ENCODE measurements around the gene VMP1. TPM values are rescaled to one million over a fixed set of nuclear protein-coding genes. Genes with fewer than 3 reads are reported as not detected.
"Not testable (repeated sequence)": the region's sequence is repeated elsewhere in the genome, so short reads cannot be mapped to it uniquely, and the experiment has no call there.

The VMP1 gene
- total RNA-seq, 2 donors from 2014 or later, result 309 to 488 TPM

DNA sequence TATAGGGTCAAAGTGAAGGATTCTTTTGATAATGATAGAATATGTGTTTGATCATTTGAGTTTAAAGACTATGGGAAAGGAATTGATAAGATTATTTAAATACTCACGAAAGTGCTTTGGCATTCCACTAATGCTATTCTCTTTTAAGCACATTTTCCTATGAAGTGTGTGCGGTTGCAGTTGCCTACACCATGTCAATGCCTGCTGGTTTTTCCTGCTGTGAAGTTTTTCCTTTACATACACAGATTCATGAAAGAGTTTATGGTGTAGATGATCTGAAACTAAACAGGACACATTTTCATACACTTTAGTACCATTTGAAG lies 78.7 kb downstream of the VMP1 start:
- Mint-ChIP-seq H3K27me3 (no peaks in the 10 kb centered on the region), H3K4me1 (peaks cover 26% of the 10 kb centered on the region), H3K27ac (peak overlapping the region; percentile 99), H3K4me3 (peak overlapping the region; percentile 86), H3K9me3 (no peaks in the 10 kb centered on the region), H3K36me3 (ENCODE audit: low read depth) (peaks cover 68% of the 10 kb centered on the region)
- ATAC-seq (replicated peaks), result no peak

DNA sequence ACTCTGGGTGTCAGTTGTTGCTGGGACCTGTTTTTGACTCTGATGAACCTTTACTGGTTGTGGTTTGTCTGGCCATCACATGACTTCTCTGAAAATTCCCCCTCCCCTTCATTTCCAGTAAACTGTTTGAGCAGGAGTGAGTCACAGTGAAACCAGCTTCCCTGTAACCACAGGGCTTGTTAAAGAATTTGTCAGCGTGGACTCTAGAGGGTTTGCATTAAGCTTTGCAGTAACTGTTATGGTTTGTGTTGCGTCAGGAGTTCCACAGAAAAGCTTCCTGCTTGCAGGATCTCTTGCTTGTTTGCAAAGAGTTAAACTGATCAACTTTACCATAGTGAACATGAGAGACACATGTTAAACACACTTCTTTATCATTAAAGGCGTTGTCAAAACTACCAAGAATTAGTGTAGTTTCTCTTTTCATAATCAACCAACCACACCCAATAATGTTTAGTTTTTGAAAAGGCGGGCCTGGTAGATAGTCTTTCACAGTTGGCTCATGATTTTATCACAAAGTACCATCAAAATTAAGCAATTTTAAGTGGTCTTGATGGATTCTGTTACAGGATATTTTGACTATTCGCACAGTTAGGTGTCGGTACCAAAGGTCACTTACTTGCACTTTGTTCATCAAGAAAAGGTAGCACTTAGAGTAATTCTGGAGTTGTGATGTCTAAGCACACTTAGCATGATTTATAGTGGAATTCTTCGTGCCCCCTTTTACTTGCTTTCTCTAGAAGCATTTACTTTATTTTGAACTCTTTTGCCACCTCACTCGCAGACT lies 79.3 kb downstream of the VMP1 start:
- Mint-ChIP-seq H3K4me3 (peak overlapping the region; percentile 86), H3K27me3 (no peaks in the 10 kb centered on the region), H3K9me3 (no peaks in the 10 kb centered on the region), H3K4me1 (peaks cover 26% of the 10 kb centered on the region), H3K36me3 (ENCODE audit: low read depth) (peaks cover 71% of the 10 kb centered on the region), H3K27ac (peak overlapping the region; percentile 99)
- peak; percentile 81 for ATAC-seq (replicated peaks)

DNA sequence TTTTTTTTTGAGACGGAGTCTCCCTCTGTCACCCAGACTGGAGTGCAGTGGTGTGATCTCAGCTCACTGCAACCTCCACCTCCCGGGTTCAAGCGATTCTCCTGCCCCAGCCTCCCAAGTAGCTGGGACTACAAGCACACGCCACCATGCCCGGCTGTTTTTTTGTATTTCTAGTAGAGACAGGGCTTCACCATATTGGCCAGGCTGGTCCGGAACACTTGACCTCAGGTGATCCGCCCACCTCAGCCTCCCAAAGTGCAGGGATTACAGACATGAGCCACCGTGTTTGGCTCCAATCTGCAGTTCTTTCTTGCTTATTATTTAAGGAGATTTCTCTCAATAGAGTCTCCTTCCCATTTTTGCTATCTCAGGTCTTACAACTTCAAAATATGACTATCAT lies 82.4 kb downstream of the VMP1 start:
- H3K4me3 Mint-ChIP-seq, result peak overlapping the region; percentile 86

DNA sequence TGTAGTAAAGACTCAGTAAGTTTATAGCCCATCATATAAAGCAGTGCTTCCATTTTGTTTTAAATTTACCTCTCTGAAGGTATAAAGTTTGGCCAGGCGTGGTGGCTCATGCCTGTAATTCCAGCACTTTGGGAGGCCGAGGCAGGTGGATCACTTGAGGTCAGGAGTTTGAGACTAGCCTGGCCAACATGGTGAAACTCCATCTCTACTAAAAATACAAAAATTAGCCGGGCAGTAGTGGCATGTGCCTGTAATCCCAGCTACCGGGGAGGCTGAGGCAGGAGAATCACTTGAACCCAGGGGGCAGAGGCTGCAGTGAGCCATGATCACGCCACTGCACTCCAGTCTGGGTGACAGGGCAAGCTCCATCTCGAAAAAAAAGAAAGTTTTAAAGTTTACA lies 83.0 kb downstream of the VMP1 start:
- Mint-ChIP-seq H3K36me3 (ENCODE audit: low read depth) (peaks cover 76% of the 10 kb centered on the region), H3K27ac (peak overlapping the region; percentile 99)

More for the DNA sequence above, 82.4 kb downstream of the VMP1 start:
- Mint-ChIP-seq H3K36me3 (ENCODE audit: low read depth) (peaks cover 70% of the 10 kb centered on the region), H3K27ac (peak overlapping the region; percentile 99)
- ATAC-seq (replicated peaks); H3K27me3 Mint-ChIP-seq; H3K9me3 Mint-ChIP-seq; H3K4me1 Mint-ChIP-seq: not testable (repeated sequence)

DNA sequence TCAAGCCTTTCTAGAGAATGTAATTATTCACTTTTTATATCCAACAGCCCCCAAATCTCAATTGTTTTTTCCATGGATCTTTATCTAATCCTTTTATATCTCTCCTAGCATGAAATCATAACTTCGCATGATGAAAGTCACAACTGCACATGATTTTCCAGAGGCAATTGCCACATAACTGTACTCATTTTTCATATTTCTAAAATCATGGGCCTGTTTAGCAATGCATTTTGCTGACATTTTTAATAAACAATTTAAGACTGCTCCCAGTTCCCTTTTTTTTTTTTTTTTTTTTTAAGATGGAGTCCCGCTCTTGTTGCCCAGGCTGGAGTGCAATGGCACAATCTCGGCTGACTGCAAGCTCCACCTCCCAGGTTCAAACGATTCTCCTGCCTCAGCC lies 83.5 kb downstream of the VMP1 start:
- no peaks in the 10 kb centered on the region for H3K9me3 Mint-ChIP-seq
- H3K4me3 Mint-ChIP-seq, result peak overlapping the region; percentile 86
- H3K27ac Mint-ChIP-seq, result peak overlapping the region; percentile 99
- no peaks in the 10 kb centered on the region for H3K27me3 Mint-ChIP-seq
- peaks cover 81% of the 10 kb centered on the region for H3K36me3 Mint-ChIP-seq (ENCODE audit: low read depth)
- H3K4me1 Mint-ChIP-seq, result peaks cover 10% of the 10 kb centered on the region
- ATAC-seq (replicated peaks), result no peak

More for the DNA sequence above, 83.0 kb downstream of the VMP1 start:
- H3K9me3 Mint-ChIP-seq; ATAC-seq (replicated peaks); H3K27me3 Mint-ChIP-seq; H3K4me1 Mint-ChIP-seq: not testable (repeated sequence)
- peak overlapping the region; percentile 86 for H3K4me3 Mint-ChIP-seq

DNA sequence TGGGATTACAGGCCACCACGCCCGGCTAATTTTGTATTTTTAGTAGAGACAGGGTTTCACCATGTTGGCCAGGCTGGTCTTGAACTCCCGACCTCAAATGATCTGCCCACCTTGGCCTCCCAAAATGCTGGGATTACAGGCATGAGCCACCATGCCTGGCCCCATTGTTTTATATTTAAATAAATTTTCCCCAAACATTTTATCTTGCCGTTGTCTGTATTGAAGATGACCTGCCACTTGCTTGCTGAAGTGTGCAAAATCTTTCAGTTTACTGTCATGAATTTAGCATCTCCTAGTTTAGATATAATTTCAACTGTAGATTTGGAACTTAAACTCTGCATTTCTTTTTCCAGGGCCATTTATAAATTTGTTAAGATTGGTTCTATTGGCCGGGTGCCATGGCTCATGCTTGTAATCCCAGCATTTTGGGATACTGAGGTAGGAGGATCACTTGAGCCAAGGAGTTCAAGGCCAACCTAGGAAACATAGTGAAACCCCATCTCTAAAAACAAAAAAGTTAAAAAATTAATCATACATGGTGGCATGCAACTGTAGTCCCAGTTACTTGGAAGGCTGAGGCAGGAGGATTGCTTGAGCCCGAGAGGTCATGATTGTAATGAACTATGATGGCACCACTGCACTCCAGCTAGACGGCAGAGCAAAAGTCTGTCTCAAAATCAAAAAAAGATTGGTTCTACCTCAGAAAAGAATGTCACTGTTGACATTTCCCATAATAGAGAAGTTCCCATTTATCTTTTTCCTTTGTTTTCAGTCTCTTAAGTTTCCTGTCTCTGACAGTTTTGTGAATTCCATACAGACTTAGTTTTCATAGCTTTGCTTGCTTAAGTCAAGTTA lies 84.4 kb downstream of the VMP1 start:
- Mint-ChIP-seq H3K36me3 (ENCODE audit: low read depth) (peaks cover 81% of the 10 kb centered on the region), H3K4me1 (peaks cover 5% of the 10 kb centered on the region), H3K9me3 (no peaks in the 10 kb centered on the region), H3K4me3 (peak overlapping the region; percentile 9), H3K27me3 (no peaks in the 10 kb centered on the region), H3K27ac (peak overlapping the region; percentile 26)
- no peak for ATAC-seq (replicated peaks)

DNA sequence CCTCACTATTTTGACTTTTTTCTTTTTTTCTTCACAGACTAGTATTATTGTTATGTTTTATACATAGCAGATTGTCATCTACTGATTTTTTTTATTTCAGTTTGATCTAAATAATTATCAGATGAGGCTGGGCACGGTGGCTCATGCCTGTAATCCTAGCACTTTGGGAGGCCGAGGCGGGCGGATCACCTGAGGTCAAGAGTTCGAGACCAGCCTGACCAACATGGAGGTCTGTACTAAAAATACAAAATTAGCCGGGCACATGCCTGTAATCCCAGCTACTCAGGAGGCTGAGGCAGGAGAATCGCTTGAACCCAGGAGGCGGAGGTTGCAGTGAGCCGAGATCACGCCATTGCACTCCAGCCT lies 85.0 kb downstream of the VMP1 start:
- H3K4me3 Mint-ChIP-seq; H3K27me3 Mint-ChIP-seq; H3K4me1 Mint-ChIP-seq; H3K27ac Mint-ChIP-seq; ATAC-seq (replicated peaks); H3K9me3 Mint-ChIP-seq: not testable (repeated sequence)
- peaks cover 76% of the 10 kb centered on the region for H3K36me3 Mint-ChIP-seq (ENCODE audit: low read depth)

DNA sequence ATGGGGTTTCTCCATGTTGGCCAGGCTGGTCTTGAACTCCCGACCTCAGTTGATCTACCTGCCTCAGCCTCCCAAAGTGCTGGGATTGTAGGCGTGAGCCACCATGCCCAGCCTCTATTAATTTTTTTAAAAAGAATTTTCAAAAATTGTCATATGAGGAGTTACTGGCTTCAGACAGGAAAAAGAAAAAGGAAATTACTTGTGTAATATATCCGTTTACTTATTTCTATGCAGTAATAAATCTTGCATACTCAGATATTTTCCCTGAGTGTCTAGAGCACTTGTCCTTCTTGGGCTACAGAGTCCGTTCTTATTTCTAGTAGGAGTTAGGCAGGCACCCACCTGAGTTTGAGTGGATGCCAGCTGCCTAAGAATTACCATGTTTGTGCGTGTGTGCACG lies 85.8 kb downstream of the VMP1 start:
- Mint-ChIP-seq H3K4me3 (no peak overlapping the region), H3K9me3 (no peaks in the 10 kb centered on the region), H3K27me3 (no peaks in the 10 kb centered on the region), H3K27ac (no peak overlapping the region), H3K4me1 (no peaks in the 10 kb centered on the region), H3K36me3 (ENCODE audit: low read depth) (peaks cover 81% of the 10 kb centered on the region)
- no peak for ATAC-seq (replicated peaks)

DNA sequence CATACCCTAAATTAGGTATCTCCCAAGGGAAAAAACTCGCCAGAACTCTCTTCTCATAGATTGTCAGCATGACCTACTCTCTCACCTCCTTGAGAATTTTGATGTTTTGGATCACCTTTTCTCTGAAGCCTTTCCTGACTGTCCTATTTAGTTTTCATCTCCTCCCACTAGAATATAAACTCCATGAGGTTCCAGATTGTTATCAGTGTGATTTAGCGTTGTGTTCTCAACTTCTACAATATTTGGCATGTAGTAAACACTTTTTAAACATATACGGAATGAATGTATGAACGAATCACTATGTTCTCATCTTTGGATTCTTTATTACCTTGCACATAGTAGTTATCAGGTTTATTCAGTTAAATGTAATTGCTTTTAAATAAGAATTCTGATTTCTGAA lies 88.7 kb downstream of the VMP1 start:
- H3K4me1 Mint-ChIP-seq, result no peaks in the 10 kb centered on the region
- H3K4me3 Mint-ChIP-seq, result no peak overlapping the region
- peaks cover 64% of the 10 kb centered on the region for H3K36me3 Mint-ChIP-seq (ENCODE audit: low read depth)
- no peak for ATAC-seq (replicated peaks)
- H3K27ac Mint-ChIP-seq, result peak overlapping the region; percentile 6
- no peaks in the 10 kb centered on the region for H3K27me3 Mint-ChIP-seq
- no peaks in the 10 kb centered on the region for H3K9me3 Mint-ChIP-seq

DNA sequence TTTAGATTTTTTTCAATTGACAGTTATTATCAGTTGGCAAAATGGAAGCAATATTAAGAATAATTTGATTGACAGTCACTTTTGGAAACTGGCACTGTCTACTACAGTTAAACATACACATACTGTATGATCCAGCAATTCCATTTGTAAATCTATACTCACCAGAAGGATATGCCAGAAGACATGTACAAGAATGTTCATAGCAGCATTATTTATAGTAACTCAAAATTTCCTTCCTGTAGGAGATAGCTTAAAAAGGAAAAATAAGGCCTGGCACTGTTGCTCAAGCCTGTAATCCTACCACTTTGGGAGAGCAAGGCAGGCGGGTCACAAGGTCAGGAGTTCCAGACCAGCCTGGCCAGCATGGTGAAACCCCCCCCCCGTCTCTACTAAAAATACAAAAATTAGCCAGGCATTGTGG lies 89.3 kb downstream of the VMP1 start:
- H3K9me3 Mint-ChIP-seq, result no peaks in the 10 kb centered on the region
- H3K36me3 Mint-ChIP-seq (ENCODE audit: low read depth), result peaks cover 60% of the 10 kb centered on the region
- H3K4me1 Mint-ChIP-seq, result no peaks in the 10 kb centered on the region
- peak overlapping the region; percentile 30 for H3K27ac Mint-ChIP-seq
- ATAC-seq (replicated peaks), result no peak
- H3K4me3 Mint-ChIP-seq, result no peak overlapping the region
- H3K27me3 Mint-ChIP-seq, result no peaks in the 10 kb centered on the region

DNA sequence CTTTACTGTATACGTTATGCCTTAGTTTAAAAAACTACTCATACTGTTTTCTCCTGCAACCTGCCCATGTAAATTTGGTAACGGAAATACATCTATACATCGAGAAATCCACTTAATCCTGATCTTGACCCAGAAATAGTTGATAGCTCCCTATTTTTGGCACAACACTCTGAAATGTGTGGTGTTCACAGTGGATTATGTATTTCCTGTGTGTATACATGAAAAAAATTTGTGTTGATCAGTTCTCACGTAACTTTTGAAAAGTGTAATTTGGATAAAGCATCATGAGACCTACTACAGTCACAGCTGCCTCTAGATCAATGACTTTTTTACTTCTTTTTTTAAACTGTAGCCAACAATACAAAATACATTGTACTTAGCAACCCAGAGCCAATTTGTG lies 90.7 kb downstream of the VMP1 start:
- no peaks in the 10 kb centered on the region for H3K4me1 Mint-ChIP-seq
- peak overlapping the region; percentile 38 for H3K4me3 Mint-ChIP-seq
- ATAC-seq (replicated peaks), result peak; percentile 11
- H3K27me3 Mint-ChIP-seq, result no peaks in the 10 kb centered on the region
- peaks cover 54% of the 10 kb centered on the region for H3K36me3 Mint-ChIP-seq (ENCODE audit: low read depth)
- peak overlapping the region; percentile 60 for H3K27ac Mint-ChIP-seq
- no peaks in the 10 kb centered on the region for H3K9me3 Mint-ChIP-seq

DNA sequence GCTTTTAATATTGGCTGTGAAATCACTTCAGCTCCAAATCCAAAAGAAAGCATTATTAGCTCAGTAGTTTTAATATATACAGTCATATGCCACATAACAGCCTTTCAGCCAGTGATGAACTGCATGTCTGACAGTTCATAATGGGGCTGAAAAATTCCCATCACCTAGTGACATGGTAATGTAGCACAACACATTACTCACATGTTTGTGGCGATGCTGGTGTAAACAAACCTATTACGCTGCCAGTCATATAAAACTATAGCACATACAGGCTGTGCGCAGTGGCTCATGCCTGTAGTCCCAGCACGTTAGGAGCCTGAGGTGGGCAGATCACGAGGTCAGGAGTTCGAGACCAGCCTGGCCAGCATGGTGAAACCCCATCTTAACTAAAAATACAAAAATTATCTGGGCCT lies 93.1 kb downstream of the VMP1 start:
- peak; percentile 85 for ATAC-seq (replicated peaks)
- Mint-ChIP-seq H3K4me3 (no peak overlapping the region), H3K4me1 (no peaks in the 10 kb centered on the region), H3K36me3 (ENCODE audit: low read depth) (peaks cover 36% of the 10 kb centered on the region), H3K27ac (peak overlapping the region; percentile 22), H3K27me3 (no peaks in the 10 kb centered on the region), H3K9me3 (no peaks in the 10 kb centered on the region)

DNA sequence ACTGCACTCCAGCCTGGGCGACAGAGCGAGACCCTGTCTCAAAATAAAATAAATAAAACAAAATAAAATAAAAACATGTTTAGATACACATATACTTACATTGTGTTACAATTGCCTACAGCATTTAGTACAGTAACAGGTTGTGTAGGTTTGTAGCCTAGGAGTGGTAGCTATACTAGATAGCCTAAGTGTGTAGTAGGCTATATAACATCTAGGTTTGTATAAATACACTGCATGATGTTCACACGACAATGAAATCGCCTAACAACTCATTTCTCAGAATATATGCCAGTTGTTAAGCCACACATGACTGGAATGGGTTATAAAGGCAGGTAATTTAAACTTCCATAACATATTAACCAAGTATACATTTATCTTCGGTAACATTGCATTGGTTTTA lies 94.7 kb downstream of the VMP1 start:
- Mint-ChIP-seq H3K36me3 (ENCODE audit: low read depth) (peaks cover 23% of the 10 kb centered on the region), H3K9me3 (no peaks in the 10 kb centered on the region), H3K27me3 (no peaks in the 10 kb centered on the region), H3K27ac (no peak overlapping the region), H3K4me3 (no peak overlapping the region), H3K4me1 (no peaks in the 10 kb centered on the region)
- no peak for ATAC-seq (replicated peaks)

DNA sequence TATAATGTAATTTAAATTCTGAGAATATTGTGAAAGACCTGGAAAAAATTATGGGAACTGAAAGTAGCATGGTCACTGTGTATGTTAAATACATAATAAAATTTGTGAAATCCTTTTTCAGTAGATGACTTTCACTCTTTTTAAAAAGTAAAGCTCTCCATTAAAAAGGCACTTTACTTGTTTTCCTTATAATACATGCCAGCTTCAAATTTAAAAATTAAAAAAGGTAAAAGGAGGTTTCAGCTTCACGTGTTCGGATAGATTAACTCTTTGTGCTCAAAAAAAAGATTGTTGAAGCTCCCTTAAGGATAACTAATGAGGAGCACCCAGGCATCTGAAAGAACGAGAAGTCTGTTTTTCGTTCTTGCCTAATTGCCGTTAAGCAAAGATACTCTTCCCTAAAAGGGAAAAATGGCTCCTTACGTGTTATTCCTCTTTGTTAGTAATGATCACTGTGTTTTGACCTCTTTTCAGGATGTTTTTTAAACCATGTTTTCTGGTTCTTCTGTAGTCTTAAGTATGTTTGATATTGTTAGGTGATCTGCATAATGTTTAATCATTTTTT lies 97.5 kb downstream of the VMP1 start:
- H3K9me3 Mint-ChIP-seq, result no peaks in the 10 kb centered on the region
- peaks cover 27% of the 10 kb centered on the region for H3K36me3 Mint-ChIP-seq (ENCODE audit: low read depth)
- H3K4me3 Mint-ChIP-seq, result no peak overlapping the region
- H3K27ac Mint-ChIP-seq, result no peak overlapping the region
- no peaks in the 10 kb centered on the region for H3K4me1 Mint-ChIP-seq
- no peak for ATAC-seq (replicated peaks)
- H3K27me3 Mint-ChIP-seq, result no peaks in the 10 kb centered on the region

DNA sequence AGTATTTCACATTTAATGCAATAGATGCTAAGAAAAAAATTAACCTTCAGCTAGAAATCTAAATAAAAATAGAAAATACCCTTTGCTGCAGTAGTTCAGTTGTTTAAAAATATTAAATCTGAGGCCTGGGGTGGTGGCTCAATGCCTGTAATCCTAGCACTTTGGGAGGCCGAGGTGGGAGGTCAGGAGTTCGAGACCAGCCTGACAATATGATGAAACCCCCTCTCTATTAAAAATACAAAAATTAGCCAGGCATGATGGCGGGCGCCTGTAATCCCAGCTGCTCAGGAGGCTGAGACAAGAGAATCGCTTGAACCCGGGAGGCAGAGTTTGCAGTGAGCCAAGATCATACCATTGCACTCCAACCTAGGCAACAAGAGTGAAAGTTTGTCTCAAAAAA lies 98.9 kb downstream of the VMP1 start:
- ATAC-seq (replicated peaks); H3K4me3 Mint-ChIP-seq; H3K27me3 Mint-ChIP-seq: not testable (repeated sequence)

More for the DNA sequence above, 98.9 kb downstream of the VMP1 start:
- peaks cover 33% of the 10 kb centered on the region for H3K36me3 Mint-ChIP-seq (ENCODE audit: low read depth)
- not testable (repeated sequence) for H3K4me1 Mint-ChIP-seq, H3K9me3 Mint-ChIP-seq, H3K27ac Mint-ChIP-seq

Data from activated T-helper 17 cell treated with anti-CD3 and anti-CD28 coated beads, Interleukin-2, amount 50 U/mL, for 72 hours (primary cell).